Smooth muscle cell (in vitro differentiated cells): ENCODE measurements around the gene USF2. TPM values are rescaled to one million over a fixed set of nuclear protein-coding genes. Genes with fewer than 3 reads are reported as not detected.
"Not testable (repeated sequence)": the region's sequence is repeated elsewhere in the genome, so short reads cannot be mapped to it uniquely, and the experiment has no call there.

Experiments used
- DNase-seq: peaks from one replicate; lab custom pipeline; 2025; ENCODE audit not compliant: unreplicated experiment; lab: John Stamatoyannopoulos, UW
- H2AFZ ChIP-seq: fragments of 200-600 bp; sonication (generic); 2 replicates; pipeline ENCODE4 v1.6.0; 2016; ENCODE audit warnings: antibody characterized with exemption, low read depth, mild to moderate bottlenecking
- H3F3A ChIP-seq: fragments of 200-600 bp; sonication (generic); 2 replicates; pipeline ENCODE4 v1.6.0; 2017; ENCODE audit warnings: antibody characterized with exemption, low read depth
- H3K27ac ChIP-seq: fragments of 200-600 bp; sonication (generic); 2 replicates; pipeline ENCODE4 v1.5.1; 2016; ENCODE audit warnings: low read depth, mild to moderate bottlenecking
- H3K27me3 ChIP-seq: fragments of 200-600 bp; sonication (generic); 2 replicates; pipeline ENCODE4 v1.6.1; 2016; ENCODE audit warnings: low read depth, mild to moderate bottlenecking
- H3K36me3 ChIP-seq: fragments of 200-600 bp; sonication (generic); 2 replicates; pipeline ENCODE4 v1.5.1; 2016; ENCODE audit warnings: low read depth
- H3K4me1 ChIP-seq: fragments of 200-600 bp; sonication (generic); 2 replicates; pipeline ENCODE4 v1.5.1; 2016; ENCODE audit warnings: low read depth
- H3K4me2 ChIP-seq: fragments of 200-600 bp; sonication (generic); 2 replicates; pipeline ENCODE4 v1.6.0; 2016; ENCODE audit warnings: mild to moderate bottlenecking
- H3K4me3 ChIP-seq: fragments of 200-600 bp; sonication (generic); 2 replicates; pipeline ENCODE4 v1.5.1; 2016; ENCODE audit warnings: mild to moderate bottlenecking
- H3K79me2 ChIP-seq: fragments of 200-600 bp; sonication (generic); 2 replicates; pipeline ENCODE4 v1.6.0; 2016; ENCODE audit warnings: low read depth, mild to moderate bottlenecking
- H3K9ac ChIP-seq: fragments of 200-600 bp; sonication (generic); 2 replicates; pipeline ENCODE4 v1.6.0; 2016; ENCODE audit warnings: low read depth
- H3K9me3 ChIP-seq: fragments of 200-600 bp; sonication (generic); replicated peaks from 2 replicates; pipeline ENCODE4 v1.5.1; 2016; ENCODE audit warnings: low read depth
- H4K20me1 ChIP-seq: fragments of 200-600 bp; sonication (generic); 2 replicates; pipeline ENCODE4 v1.6.0; 2016; ENCODE audit warnings: low read depth
- CTCF ChIP-seq: fragments of 200-600 bp; sonication (generic); IDR thresholded peaks from 2 replicates; pipeline ENCODE4 v1.5.1; 2017; ENCODE audit warnings: borderline replicate concordance, mild to moderate bottlenecking, antibody characterized with exemption; ENCODE audit not compliant: insufficient read depth, poor library complexity, severe bottlenecking
- WGBS: methylation state at CpG from one replicate; pipeline ENCODE4 v1.1.7; 2016; ENCODE audit warnings: low lambda C conversion rate; 5-methylcytosine and 5-hydroxymethylcytosine counted together
- polyA plus RNA-seq: library from polyadenylated mRNA; unstranded; fragments of >200 nt; fragmentation: Nextera tagmentation; extraction: Ambion mirVana; gene quantifications from 2 replicates; pipeline ENCODE4 v1.2.1, GENCODE V29; 2016
- total RNA-seq: library from RNA; depleted of rRNA; stranded (reverse); fragments of >200 nt; gene quantifications from 2 replicates; pipeline ENCODE4 v1.2.3, GENCODE V29; 2014

Gene USF2
- total and polyA plus RNA-seq, 2 experiments from 2014 or later, result 20.0 to 34.4 TPM

DNA sequence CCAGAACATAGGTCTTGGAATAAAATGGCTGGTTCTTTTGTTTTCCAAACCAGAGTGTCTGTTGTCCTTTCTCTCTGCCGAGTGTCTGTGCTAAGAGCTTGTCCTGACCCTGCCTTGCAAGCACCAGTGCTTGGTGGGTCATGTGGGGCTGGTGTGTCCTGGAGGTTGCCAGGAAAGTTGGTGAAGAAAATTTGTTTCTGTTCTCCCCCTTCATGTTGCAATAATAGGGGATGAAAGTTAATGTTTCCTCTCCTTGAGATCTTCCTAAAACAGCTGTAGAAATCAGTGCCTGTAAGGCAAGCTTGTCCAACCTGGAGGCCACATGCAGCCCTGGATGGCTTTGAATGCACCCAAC lies 16.3 kb downstream of the USF2 start:
- H3K36me3 ChIP-seq, result no peaks in the 10 kb centered on the region
- H3K4me2 ChIP-seq, result no peak overlapping the region
- DNase-seq, result no peak
- 45% methylated on average over 1 of the region's 1 CpG for WGBS
- no peaks in the 10 kb centered on the region for H3K9me3 ChIP-seq
- no peaks in the 10 kb centered on the region for H3K4me1 ChIP-seq
- TF ChIP-seq CTCF, result no peak
- H3K4me3 ChIP-seq, result no peak overlapping the region
- no peaks in the 10 kb centered on the region for H3K79me2 ChIP-seq
- no peak overlapping the region for H3K9ac ChIP-seq
- no peaks in the 10 kb centered on the region for H4K20me1 ChIP-seq
- no peaks in the 10 kb centered on the region for H3F3A ChIP-seq
- no peak overlapping the region for H3K27ac ChIP-seq
- H3K27me3 ChIP-seq, result peaks cover 12% of the 10 kb centered on the region
- no peak overlapping the region for H2AFZ ChIP-seq

- H3K36me3 ChIP-seq, H4K20me1 ChIP-seq, H3K79me2 ChIP-seq, H3K4me1 ChIP-seq, H3K27ac ChIP-seq, H3F3A ChIP-seq, H3K9me3 ChIP-seq, H2AFZ ChIP-seq, DNase-seq, H3K4me2 ChIP-seq, H3K4me3 ChIP-seq, H3K9ac ChIP-seq: not testable (repeated sequence)
- WGBS, result 94% methylated on average over 3 of the region's 3 CpGs
- peaks cover 12% of the 10 kb centered on the region for H3K27me3 ChIP-seq
Measured at GRCh38 chr19:35285465-35285864, 16.7 kb downstream of the USF2 start.

DNA sequence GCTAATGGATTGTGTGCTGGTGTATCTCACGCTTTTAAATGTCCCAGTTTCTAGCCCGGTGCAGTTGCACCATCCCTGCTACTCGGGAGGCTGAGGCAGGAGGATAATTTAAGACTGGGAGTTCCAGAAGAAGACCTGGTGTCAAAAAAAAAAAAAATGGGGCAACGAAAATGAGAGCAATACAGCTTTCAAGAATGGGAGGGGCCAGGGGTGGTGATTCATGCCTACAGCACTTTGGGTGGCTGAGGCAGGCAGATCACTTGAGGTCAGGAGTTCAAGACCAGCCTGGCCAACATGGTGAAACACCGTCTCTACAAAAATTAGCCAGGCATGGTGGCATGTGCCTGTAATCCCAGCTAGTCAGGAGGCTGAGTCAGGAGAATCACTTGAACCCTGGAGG lies 17.3 kb downstream of the USF2 start:
- not testable (repeated sequence) for DNase-seq, H3K36me3 ChIP-seq, H3K4me1 ChIP-seq, H4K20me1 ChIP-seq, H3K9ac ChIP-seq, H3K4me2 ChIP-seq, H2AFZ ChIP-seq, H3K9me3 ChIP-seq, H3F3A ChIP-seq, H3K4me3 ChIP-seq, H3K79me2 ChIP-seq, H3K27ac ChIP-seq
- WGBS, result 86% methylated on average over 5 of the region's 5 CpGs
- peaks cover 12% of the 10 kb centered on the region for H3K27me3 ChIP-seq

- H3K4me2 ChIP-seq, result no peak overlapping the region
- H3K27ac ChIP-seq, result no peak overlapping the region
- no peak overlapping the region for H3K4me3 ChIP-seq
- TF ChIP-seq CTCF, result no peak
- no peak for DNase-seq
- no peaks in the 10 kb centered on the region for H3F3A ChIP-seq
- H3K79me2 ChIP-seq, result no peaks in the 10 kb centered on the region
- no peaks in the 10 kb centered on the region for H3K4me1 ChIP-seq
- 96% methylated on average over 10 of the region's 10 CpGs for WGBS
- no peaks in the 10 kb centered on the region for H3K9me3 ChIP-seq
- H2AFZ ChIP-seq, result no peak overlapping the region
- peaks cover 5% of the 10 kb centered on the region for H3K27me3 ChIP-seq
- no peaks in the 10 kb centered on the region for H3K36me3 ChIP-seq
- H4K20me1 ChIP-seq, result no peaks in the 10 kb centered on the region
- no peak overlapping the region for H3K9ac ChIP-seq
Measured at GRCh38 chr19:35287713-35288112, 19.0 kb downstream of the USF2 start.

- no peak overlapping the region for H2AFZ ChIP-seq
- no peaks in the 10 kb centered on the region for H3F3A ChIP-seq
- H3K9me3 ChIP-seq, result no peaks in the 10 kb centered on the region
- no peak overlapping the region for H3K4me3 ChIP-seq
- peaks cover under 1% of the 10 kb centered on the region for H3K27me3 ChIP-seq
- no peak overlapping the region for H3K9ac ChIP-seq
- 80% methylated on average over 2 of the region's 2 CpGs for WGBS
- no peak overlapping the region for H3K4me2 ChIP-seq
- TF ChIP-seq CTCF, result no peak
- H3K27ac ChIP-seq, result no peak overlapping the region
- H3K36me3 ChIP-seq, result no peaks in the 10 kb centered on the region
- H4K20me1 ChIP-seq, result no peaks in the 10 kb centered on the region
- H3K4me1 ChIP-seq, result no peaks in the 10 kb centered on the region
- no peak for DNase-seq
- H3K79me2 ChIP-seq, result no peaks in the 10 kb centered on the region
Measured at GRCh38 chr19:35288331-35288730, 19.6 kb downstream of the USF2 start.
